ENCODE results near the gene ZNF513.
"Not testable (repeated sequence)": the region's sequence is repeated elsewhere in the genome, so short reads cannot be mapped to it uniquely, and the experiment has no call there.

The ZNF513 gene

GRCh38 chr2:27353762-27354596 is 26.6 kb downstream of the ZNF513 start:
- no peak for DNase-seq

GRCh38 chr2:27353386-27353761 is 27.2 kb downstream of the ZNF513 start:
- not testable (repeated sequence) for DNase-seq

DNA sequence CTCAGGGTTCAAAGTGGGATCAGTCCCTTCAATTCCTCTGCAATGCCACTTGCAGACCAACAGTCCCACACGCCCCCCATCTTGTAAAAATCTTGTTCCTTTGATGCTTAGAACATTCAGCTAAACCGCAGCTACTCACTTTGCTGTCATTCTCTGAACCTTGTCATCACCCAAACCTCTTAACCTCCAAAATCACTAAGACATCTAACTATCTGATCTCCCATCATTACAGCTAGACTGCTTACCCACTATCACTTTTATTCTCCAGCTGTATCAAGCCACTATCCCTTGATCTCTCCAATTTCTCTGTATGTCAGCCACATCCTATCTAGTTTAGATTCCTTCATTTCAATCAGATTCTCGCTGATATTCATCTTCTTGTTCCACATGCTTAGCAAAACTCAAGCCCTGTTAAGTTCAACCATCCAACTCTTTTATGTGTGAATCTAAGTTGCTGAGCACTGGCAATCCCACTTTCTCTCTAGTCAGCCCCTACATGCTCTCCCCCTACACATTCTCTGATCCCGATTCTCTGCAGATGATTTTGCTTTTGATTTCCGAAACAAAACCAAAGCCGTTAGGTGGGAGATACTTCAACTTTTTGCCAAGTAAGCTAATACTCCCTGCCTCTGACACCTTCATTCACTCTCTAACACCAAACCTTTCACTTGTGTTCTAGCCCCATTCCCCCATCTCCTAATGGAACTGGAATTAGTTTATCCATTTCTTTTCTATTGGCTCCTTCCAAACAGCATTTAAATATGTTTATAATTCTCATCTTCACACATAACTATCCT is 28.5 kb downstream of the ZNF513 start:
- DNase-seq, result no peak

DNA sequence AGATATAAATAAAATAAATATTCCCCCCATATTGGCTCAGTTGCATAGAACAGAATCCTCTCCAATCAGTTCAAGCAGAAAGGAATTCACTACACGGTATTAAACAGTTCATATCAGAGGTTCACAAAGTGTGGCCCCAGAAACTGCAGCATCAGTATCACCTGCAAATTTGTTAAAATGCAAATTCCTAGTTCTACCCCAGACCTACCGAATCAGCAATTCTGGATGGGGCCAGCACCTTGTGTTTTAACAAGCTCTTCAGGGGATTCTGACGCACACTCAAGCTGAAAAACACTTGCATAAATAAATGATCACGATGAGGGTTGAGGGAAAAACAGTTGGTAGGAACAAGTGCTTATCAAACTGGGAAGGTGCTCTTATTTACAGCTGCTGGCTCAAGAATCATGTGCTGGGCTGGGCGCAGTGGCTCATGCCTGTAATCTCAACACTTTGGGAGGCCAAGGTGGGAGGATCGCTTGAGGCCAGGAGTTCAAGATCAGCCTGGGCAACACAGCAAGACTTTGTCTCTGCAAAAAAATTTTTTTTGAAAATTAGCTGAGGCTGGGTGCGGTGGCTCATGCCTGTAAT is 30.3 kb downstream of the ZNF513 start:
- no peak for DNase-seq

- DNase-seq, result no peak
These were observed 32.9 kb downstream of the ZNF513 start for GRCh38 chr2:27347641-27348040.

DNA sequence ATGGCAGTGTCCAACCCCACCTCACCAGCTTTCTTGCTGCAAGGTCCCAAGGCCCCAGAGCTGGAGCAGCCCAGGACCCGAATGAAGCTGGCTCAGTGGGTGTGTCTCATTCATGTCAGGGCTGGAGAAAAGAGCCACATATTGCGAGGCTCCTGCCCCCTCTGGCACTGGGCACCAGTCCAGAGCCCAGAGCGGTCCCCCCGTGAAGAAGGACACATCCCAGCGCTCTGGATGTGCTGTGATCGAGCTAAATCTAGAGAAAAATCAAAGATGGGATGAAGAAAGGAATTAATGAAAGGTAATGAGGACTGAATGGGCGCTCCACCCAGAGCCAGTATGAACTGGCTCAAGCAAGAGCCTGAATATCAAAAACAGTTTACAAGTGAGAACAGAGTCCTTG is 44.4 kb downstream of the ZNF513 start:
- DNase-seq, result no peak

DNA sequence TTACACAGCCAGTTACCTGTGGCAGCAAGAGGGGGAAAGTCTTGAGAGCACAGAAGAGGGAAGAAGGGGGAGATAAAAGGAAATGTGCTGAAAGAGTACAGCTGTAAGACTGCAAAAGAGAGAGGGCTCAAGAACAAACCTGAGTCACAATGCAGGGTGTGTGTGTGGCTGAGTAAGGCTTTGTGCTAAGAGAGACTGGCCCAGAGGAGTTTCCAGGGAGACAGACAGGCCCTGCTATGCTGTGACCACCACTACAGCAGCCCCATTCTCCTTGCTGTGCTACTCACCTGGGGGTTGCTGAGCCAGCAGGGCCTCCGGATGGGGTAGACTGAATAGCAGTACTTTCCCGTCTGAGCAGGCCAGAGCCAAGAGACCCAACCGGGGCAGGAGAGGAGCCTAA is 45.2 kb downstream of the ZNF513 start:
- no peak for DNase-seq
